RWPE2 (cell line): Measurements from ENCODE around the gene SP1.
"Not testable (repeated sequence)": the region's sequence is repeated elsewhere in the genome, so short reads cannot be mapped to it uniquely, and the experiment has no call there.

Experiments used
- ATAC-seq: fragments of 200-7000 bp; cut with Tn5 transposase; 3 replicates; pipeline ENCODE4 v1.9.1; 2021; ENCODE audit warnings: low read depth
- DNase-seq: peaks from one replicate; pipeline ENCODE4 v3.0.0-alpha.2; 2020; ENCODE audit warnings: low spot score
- H3K27ac ChIP-seq: fragments of 450-650 bp; 2 replicates; pipeline ENCODE4 v1.5.1; 2017; ENCODE audit warnings: mild to moderate bottlenecking; ENCODE audit not compliant: poor library complexity, severe bottlenecking
- H3K27me3 ChIP-seq: fragments of 250-450 bp; sonication (Bioruptor Pico); 2 replicates; pipeline ENCODE4 v1.5.1; 2021; ENCODE audit warnings: mild to moderate bottlenecking, moderate library complexity; ENCODE audit not compliant: insufficient read depth, poor library complexity, severe bottlenecking
- H3K36me3 ChIP-seq: fragments of 250-450 bp; sonication (Bioruptor Pico); 2 replicates; pipeline ENCODE4 v1.5.1; 2020; ENCODE audit warnings: low read depth, mild to moderate bottlenecking, moderate library complexity
- H3K4me1 ChIP-seq: fragments of 250-450 bp; sonication (Bioruptor Pico); 2 replicates; pipeline ENCODE4 v1.5.1; 2021; ENCODE audit warnings: mild to moderate bottlenecking, moderate library complexity; ENCODE audit not compliant: insufficient read depth, poor library complexity, severe bottlenecking
- H3K4me3 ChIP-seq: fragments of 250-450 bp; sonication (Bioruptor Pico); 2 replicates; pipeline ENCODE4 v1.5.1; 2021; ENCODE audit warnings: mild to moderate bottlenecking, moderate library complexity; ENCODE audit not compliant: severe bottlenecking
- H3K9me3 ChIP-seq: fragments of 250-450 bp; sonication (Bioruptor Pico); 2 replicates; pipeline ENCODE4 v1.5.1; 2021; ENCODE audit warnings: mild to moderate bottlenecking, moderate library complexity; ENCODE audit not compliant: severe bottlenecking
- TF ChIP-seq, protein P1 (sequence below): fragments of 450-650 bp; IDR thresholded peaks from one replicate; pipeline ENCODE4 v1.5.1; 2017; ENCODE audit warnings: mild to moderate bottlenecking, moderate library complexity; ENCODE audit not compliant: poor library complexity, severe bottlenecking

The SP1 gene

GRCh38 chr12:53389702-53390101 lies 9.7 kb downstream of the SP1 start:
- Histone ChIP-seq H3K36me3 (peaks cover 47% of the 10 kb centered on the region), H3K4me1 (peaks cover 42% of the 10 kb centered on the region), H3K27ac (no peak overlapping the region), H3K9me3 (no peaks in the 10 kb centered on the region), H3K27me3 (no peaks in the 10 kb centered on the region), H3K4me3 (no peak overlapping the region)
- TF ChIP-seq, protein P1, sequence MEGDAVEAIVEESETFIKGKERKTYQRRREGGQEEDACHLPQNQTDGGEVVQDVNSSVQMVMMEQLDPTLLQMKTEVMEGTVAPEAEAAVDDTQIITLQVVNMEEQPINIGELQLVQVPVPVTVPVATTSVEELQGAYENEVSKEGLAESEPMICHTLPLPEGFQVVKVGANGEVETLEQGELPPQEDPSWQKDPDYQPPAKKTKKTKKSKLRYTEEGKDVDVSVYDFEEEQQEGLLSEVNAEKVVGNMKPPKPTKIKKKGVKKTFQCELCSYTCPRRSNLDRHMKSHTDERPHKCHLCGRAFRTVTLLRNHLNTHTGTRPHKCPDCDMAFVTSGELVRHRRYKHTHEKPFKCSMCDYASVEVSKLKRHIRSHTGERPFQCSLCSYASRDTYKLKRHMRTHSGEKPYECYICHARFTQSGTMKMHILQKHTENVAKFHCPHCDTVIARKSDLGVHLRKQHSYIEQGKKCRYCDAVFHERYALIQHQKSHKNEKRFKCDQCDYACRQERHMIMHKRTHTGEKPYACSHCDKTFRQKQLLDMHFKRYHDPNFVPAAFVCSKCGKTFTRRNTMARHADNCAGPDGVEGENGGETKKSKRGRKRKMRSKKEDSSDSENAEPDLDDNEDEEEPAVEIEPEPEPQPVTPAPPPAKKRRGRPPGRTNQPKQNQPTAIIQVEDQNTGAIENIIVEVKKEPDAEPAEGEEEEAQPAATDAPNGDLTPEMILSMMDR = no peak
- no peak for ATAC-seq
- DNase-seq = no peak

DNA sequence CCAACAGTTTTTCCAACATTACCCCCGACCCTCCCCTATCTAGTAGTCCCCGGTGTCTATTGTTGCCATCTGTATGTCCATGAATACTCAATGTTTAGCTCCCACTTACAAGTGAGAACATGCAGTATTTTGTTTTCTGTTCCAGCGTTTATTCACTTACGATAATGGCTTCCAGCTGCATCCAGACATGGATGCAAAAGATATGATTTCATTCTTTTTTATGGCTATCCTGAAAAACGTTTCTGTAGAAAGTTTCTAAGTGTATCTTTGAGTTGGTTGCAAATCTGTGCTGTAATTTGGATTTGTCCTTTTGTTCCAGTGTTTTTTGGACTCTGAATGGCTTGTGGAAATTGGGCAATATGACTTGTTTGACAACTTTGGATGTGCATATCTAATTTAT lies 11.7 kb downstream of the SP1 start:
- H3K9me3 ChIP-seq = no peaks in the 10 kb centered on the region
- TF ChIP-seq, protein P1 = no peak
- H3K36me3 ChIP-seq = peaks cover 33% of the 10 kb centered on the region
- H3K4me1 ChIP-seq = peaks cover 38% of the 10 kb centered on the region
- DNase-seq (no peak), ATAC-seq (no peak)
- no peaks in the 10 kb centered on the region for H3K27me3 ChIP-seq
- no peak overlapping the region for H3K27ac ChIP-seq
- no peak overlapping the region for H3K4me3 ChIP-seq

DNA sequence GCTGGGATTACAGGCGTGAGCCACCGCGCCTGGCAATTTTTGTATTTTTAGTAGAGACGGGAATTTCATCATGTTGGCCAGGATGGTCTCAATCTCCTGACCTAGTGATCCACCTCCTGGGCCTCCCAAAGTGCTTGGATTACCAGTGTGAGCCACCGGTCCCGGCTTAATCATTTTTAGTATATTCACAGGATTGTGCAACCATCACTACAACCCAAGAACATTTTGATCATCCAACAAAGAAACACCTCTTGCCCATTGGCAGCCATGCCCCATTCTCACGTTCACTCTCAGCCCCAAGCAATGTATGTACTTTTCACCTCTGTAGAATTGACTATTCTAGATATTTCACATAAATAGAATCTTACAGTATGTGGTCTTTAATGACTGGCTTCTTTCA lies 19.9 kb downstream of the SP1 start:
- Histone ChIP-seq H3K36me3 (peaks cover 17% of the 10 kb centered on the region), H3K4me1 (no peaks in the 10 kb centered on the region)

GRCh38 chr12:53402351-53402750 lies 22.4 kb downstream of the SP1 start:
- not testable (repeated sequence) for H3K4me3 ChIP-seq, ATAC-seq, H3K9me3 ChIP-seq, DNase-seq, H3K4me1 ChIP-seq, H3K27ac ChIP-seq, H3K27me3 ChIP-seq
- peaks cover 31% of the 10 kb centered on the region for H3K36me3 ChIP-seq

More for the DNA sequence above, 19.9 kb downstream of the SP1 start:
- DNase-seq (no peak), ATAC-seq (no peak)
- H3K27me3 ChIP-seq = no peaks in the 10 kb centered on the region
- H3K9me3 ChIP-seq = no peaks in the 10 kb centered on the region
- TF ChIP-seq, protein P1 = no peak
- no peak overlapping the region for H3K27ac ChIP-seq
- no peak overlapping the region for H3K4me3 ChIP-seq

- Histone ChIP-seq H3K36me3 (peaks cover 34% of the 10 kb centered on the region), H3K27ac (no peak overlapping the region), H3K27me3 (no peaks in the 10 kb centered on the region), H3K4me3 (no peak overlapping the region), H3K9me3 (no peaks in the 10 kb centered on the region), H3K4me1 (no peaks in the 10 kb centered on the region)
- no peak for DNase-seq
- TF ChIP-seq, protein P1 = no peak
- no peak for ATAC-seq
Measured at GRCh38 chr12:53402871-53403270, 22.9 kb downstream of the SP1 start.

- no peak overlapping the region for H3K4me3 ChIP-seq
- H3K27ac ChIP-seq = no peak overlapping the region
- TF ChIP-seq, protein P1 = no peak
- DNase-seq = no peak
- H3K36me3 ChIP-seq = peaks cover 67% of the 10 kb centered on the region
- no peaks in the 10 kb centered on the region for H3K9me3 ChIP-seq
- no peak for ATAC-seq
- no peaks in the 10 kb centered on the region for H3K4me1 ChIP-seq
- H3K27me3 ChIP-seq = no peaks in the 10 kb centered on the region
Measured at GRCh38 chr12:53410951-53411350, 31.0 kb downstream of the SP1 start.
